HTR-8/SVneo (cell line): ENCODE measurements around the gene RAI14.

ENCODE experiments used
- DNase-seq: peaks from one replicate; pipeline ENCODE4 v3.0.0; 2011; ENCODE audit warnings: low spot score, mixed read lengths; ENCODE audit not compliant: insufficient read length
- FAIRE-seq: peaks from 2 replicates; lab custom pipeline; 2011; peaks lifted over from hg19 to GRCh38; lab: Jason Lieb, UNC

The RAI14 gene

DNA sequence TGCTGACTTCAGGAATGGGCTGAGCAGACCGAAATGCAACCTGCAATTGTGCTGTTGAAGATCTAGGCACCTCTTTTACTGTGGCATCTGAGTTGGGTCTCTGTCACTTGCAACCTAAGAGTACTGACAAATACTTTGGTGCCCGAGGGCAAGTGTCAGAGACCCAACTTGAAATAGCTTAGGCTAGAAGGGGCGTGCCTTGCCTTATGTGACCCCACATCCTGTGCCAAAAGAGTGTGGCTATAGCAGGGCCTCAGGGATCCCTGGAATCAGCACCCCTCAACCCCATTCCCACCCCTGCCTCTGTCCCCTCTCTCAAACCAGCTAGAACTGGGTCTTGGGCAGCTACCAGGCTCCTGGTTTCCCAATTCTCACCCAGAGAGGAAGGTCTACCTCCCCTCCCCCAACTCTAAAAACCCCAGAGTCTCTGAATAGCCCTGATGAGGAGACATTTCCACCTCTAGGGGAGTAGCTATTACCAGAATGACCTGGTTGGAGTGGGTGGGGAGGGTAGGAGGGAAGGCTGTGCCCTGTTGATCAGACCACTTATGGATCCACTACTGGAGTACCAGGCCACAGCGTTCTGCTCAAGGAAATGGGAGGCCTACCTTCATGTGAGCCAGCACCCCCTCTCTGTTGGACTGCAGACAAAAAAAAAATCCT, 17.5 kb downstream of the RAI14 start:
- FAIRE-seq, result peak; percentile 28
- DNase-seq, result no peak

DNA sequence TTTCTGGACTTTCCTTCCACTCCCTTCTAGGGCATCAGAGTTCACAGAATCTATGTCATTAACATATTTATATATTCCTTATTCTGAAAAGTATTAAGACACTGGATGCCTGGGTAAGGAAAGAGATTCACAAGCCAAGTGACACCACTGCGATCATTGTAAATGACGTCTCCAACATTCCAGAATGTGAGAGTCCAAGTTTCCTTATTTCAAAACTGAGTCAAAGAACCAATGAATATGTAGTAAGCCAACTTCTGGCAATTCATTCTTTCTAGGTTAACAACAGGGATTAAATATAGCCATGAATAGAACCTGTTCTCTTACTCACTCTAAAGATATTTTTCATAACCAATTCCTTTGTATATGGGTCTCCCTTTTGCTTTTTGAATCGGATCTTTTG, 18.1 kb downstream of the RAI14 start:
- DNase-seq (no peak), FAIRE-seq (no peak)

GRCh38 chr5:34675857-34676256, 19.7 kb downstream of the RAI14 start:
- DNase-seq, result no peak

DNA sequence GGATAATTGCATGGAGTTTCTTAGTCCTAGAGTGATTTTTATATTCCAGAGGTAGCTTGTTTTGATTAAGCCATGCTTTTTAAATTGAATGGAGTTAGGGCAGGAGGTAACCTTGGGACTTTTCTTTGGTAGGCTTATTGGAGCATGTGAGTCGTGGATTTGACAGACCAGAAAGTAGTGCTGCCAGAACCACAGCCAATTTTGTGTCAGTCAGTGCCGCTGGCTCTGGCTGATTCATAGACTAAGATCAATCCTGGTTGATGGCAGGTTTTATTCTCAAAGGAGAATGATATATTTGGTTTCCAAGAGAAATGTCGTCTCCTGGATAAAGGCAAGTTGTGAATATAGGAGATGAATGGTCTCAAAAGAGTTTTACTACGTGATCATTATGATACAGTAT, 20.3 kb downstream of the RAI14 start:
- FAIRE-seq (peak; percentile 16), DNase-seq (no peak)

More at GRCh38 chr5:34675857-34676256, 19.7 kb downstream of the RAI14 start:
- no peak for FAIRE-seq

DNA sequence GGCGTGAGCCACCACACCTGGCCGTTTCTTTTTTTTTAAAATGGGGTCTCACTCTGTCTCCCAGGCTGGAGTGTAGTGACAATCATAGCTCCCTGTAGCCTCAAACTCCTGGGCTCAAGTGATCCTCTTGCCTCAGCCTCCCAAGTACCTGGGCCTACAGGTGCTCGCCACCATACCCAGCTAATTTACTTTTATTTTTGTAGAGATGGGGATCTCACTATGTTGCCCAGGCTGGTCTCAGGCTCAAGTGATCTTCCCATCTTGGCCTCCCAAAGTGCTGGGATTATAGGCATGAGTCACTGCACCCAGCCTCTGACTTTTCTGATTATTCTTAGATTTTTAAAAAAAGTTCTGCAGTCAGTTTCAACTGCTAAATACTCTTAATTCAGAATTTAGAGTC, 21.3 kb downstream of the RAI14 start:
- FAIRE-seq (no peak), DNase-seq (no peak)

- DNase-seq (no peak), FAIRE-seq (no peak)
Observed at GRCh38 chr5:34680896-34681295, 24.8 kb downstream of the RAI14 start.

GRCh38 chr5:34682926-34683623, 26.9 kb downstream of the RAI14 start:
- DNase-seq (no peak), FAIRE-seq (no peak)

DNA sequence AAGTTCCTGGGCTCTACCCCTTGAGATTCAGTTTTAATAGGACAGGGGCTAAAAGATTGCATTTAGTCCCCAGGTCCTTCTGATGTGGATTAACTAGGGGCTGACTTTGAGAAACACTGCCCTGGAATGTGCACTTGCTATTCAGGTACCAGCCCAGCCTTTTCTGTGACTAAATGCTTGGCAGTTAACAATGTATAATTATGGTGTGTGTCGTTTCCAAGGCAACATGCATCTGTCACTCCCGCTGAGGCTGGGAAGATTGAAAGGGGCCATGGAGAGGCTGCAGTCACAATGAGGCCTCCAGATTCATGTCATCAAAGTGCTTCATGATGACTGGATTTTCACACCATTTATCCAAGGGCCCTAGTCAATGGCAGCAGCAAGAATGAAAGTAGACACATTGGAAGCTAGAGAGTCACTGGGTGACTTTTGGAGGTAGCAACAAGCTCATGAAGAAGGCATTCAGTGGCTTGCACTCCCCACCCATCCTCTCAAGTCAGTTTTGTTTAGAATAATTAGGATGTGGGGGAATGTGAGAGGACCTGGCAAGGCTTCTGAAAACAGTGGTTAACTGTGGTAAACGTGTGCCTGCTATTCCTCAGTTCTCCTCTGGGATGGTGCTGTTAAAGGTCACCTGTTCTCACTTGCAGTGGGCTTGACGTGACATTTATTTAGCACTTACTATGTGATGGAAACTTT, 28.3 kb downstream of the RAI14 start:
- DNase-seq, result no peak
- no peak for FAIRE-seq

DNA sequence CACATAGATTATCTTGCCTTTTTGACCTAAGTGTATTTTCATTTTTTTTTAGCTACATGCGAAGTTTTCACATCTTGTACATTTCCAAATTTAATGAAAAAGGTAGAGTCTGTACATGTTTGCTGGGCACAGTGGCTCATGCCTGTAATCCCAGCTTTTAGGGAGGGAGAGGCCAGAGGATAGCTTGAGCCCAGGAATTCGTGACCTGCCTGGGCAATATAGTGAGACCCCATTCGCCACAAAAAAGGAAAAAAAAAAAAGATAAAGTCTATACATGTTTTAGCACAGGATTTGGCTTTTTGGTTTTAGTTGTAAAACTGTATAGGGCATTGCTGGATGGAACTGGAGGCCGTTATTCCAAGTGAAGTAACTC, 28.8 kb downstream of the RAI14 start:
- DNase-seq, result no peak
- no peak for FAIRE-seq

GRCh38 chr5:34685485-34686165, 29.5 kb downstream of the RAI14 start:
- DNase-seq, result no peak
- FAIRE-seq, result no peak

DNA sequence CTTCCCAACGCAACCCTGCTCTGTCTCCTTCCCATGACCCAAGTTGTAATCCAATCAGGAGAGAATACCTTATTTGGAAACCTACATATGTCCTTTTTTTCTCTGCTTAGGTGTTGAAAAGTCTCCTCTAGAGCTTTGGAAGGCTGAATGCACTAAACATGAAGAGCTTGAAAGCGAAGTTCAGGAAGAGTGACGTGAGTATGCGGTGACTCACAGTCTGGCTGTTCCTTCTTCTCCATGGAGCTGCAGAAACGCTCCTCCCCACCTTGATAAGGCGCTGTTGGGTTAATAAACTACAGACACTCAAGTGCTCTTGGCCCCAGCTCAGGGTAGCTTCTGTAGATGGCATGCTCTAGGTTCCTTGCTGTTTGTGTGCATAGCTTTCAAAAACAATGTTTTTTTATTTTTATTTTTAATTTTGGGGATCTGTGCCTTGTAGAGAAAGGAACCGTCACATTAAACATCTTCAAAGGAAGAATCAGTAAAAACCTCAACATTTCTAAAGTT, 30.7 kb downstream of the RAI14 start:
- DNase-seq (peak; percentile 90), FAIRE-seq (peak; percentile 84)

DNA sequence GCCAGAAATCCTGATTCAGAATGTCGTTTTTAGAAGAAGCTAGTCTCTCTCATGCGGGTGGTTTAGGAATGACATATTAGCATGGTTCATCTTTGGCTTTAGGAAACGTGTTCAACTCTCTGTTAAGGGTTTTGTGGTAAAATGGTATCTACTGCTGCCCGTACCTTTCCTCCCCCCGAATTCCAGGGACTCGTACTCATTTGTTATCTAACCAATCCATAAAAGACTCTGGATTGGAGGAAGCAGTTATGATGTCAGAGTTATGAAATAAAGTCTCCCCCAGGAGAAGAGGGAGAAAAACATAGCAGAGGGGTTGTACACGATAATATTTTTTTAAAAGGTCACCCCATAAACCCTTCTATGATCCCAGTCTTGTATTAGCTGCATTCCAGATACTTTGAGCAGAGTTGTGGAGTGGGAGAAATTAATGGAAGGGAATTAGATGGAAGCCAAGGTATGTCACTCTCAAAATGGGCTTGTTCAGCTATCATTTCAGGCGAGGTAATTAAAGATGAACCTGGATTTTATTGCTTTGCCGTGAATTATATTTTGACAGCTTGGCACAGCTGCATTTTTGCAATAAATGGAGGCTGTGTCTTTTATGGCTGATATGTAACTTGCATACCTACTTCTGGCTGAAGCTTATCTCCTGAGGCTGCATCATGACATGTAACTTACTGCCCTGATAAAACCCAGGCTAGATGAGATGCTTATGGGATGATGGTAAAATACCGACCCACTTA, 31.3 kb downstream of the RAI14 start:
- FAIRE-seq (no peak), DNase-seq (no peak)

- DNase-seq (no peak), FAIRE-seq (no peak)
Observed at GRCh38 chr5:34688015-34688810, 32.1 kb downstream of the RAI14 start.

- FAIRE-seq (no peak), DNase-seq (no peak)
Observed at GRCh38 chr5:34690301-34690700, 34.2 kb downstream of the RAI14 start.

DNA sequence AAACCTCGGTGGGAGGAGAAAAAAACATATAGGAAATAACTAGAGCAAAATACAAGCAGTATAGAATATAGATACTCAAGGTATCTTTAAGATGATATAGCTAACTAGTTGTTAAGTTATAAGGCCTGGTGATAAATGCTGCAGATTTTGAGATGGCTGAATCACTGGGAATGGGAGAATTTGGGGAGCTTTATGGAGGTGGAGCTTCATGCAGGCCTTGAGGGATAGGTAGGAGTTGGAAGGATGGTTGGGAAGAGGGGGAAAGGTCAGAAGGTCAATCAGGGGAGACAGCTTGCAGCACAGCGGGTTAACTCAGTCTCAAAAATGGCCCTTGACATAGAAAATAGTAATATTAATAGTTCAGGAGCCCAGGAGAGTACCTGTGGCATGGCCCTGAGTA, 34.8 kb downstream of the RAI14 start:
- no peak for FAIRE-seq

GRCh38 chr5:34691326-34691725, 35.2 kb downstream of the RAI14 start:
- DNase-seq (no peak), FAIRE-seq (no peak)

More for the DNA sequence above, 34.8 kb downstream of the RAI14 start:
- DNase-seq, result no peak

- FAIRE-seq (no peak), DNase-seq (no peak)
Observed at GRCh38 chr5:34692786-34693185, 36.7 kb downstream of the RAI14 start.

GRCh38 chr5:34694012-34694411, 37.9 kb downstream of the RAI14 start:
- DNase-seq (no peak), FAIRE-seq (no peak)

DNA sequence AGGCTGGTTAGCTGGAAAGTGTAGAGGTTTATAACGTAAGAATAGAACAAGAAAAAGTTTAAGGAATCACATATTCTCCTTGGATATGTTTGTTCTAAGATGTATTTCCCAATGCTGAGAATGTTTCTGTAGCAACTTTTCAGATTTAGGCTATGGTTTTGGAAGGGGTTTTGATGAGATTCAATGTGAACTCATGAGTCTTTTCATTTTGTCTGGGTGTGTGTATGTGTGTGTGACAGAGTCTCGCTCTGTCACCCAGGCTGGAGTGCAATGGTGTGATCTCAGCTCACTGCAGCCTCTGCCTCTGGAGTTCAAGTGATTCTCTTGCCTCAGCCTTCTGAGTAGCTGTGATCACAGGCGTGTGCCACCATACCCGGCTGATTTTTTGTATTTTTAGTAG, 38.6 kb downstream of the RAI14 start:
- FAIRE-seq, result no peak
- no peak for DNase-seq
